Lower leg skin (tissue), 3 donors: ENCODE results near the gene IL3RA.

Experiments
- POLR2A ChIP-seq, 2 donors: fragments of 450-650 bp; IDR thresholded peaks; one replicate each; pipeline ENCODE4 v1.6.1; 2016 to 2017; ENCODE audit warnings: antibody characterized with exemption in 2 of 2, mild to moderate bottlenecking in 1 of 2, moderate library complexity in 1 of 2
- TF ChIP-seq, protein P1 (sequence below), 3 donors: fragments of 450-650 bp; IDR thresholded peaks; one replicate each; pipeline ENCODE4 v1.5.1; 2016; ENCODE audit warnings: antibody characterized with exemption in 3 of 3, mild to moderate bottlenecking in 3 of 3, moderate library complexity in 2 of 3

DNA sequence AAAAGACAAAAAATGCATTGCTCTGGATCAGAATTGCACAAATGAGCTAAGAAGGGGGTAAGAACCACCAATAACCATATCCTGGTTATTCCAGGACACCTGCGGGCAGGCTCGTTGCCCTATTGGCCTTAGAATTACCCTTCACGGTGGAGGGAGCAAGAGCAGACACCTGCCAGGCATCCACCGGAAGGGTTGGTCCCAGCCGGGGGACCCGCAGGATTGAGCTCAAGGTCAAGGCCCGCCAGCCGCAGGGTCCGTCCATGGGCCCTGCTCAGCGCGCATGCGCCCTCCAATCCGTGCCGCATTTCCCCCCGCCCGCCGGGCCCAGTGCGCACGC is 54.8 kb downstream of the IL3RA start:
- TF ChIP-seq, protein P1, sequence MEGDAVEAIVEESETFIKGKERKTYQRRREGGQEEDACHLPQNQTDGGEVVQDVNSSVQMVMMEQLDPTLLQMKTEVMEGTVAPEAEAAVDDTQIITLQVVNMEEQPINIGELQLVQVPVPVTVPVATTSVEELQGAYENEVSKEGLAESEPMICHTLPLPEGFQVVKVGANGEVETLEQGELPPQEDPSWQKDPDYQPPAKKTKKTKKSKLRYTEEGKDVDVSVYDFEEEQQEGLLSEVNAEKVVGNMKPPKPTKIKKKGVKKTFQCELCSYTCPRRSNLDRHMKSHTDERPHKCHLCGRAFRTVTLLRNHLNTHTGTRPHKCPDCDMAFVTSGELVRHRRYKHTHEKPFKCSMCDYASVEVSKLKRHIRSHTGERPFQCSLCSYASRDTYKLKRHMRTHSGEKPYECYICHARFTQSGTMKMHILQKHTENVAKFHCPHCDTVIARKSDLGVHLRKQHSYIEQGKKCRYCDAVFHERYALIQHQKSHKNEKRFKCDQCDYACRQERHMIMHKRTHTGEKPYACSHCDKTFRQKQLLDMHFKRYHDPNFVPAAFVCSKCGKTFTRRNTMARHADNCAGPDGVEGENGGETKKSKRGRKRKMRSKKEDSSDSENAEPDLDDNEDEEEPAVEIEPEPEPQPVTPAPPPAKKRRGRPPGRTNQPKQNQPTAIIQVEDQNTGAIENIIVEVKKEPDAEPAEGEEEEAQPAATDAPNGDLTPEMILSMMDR (IDR thresholded peaks at IDR 0.05) = no peak
- TF ChIP-seq POLR2A (IDR thresholded peaks at IDR 0.05) = no peak
